22Rv1 (cell line): ENCODE data around the gene ADAMTS2.
"Not testable (repeated sequence)": the region's sequence is repeated elsewhere in the genome, so short reads cannot be mapped to it uniquely, and the experiment has no call there.

Experiments used
- CTCF ChIP-seq: fragments of 450-650 bp; IDR thresholded peaks from 2 replicates; pipeline ENCODE4 v1.5.1; 2017; ENCODE audit warnings: mild to moderate bottlenecking
- ZFX ChIP-seq: fragments of 450-650 bp; IDR thresholded peaks from 2 replicates; pipeline ENCODE4 v1.6.1; 2017; ENCODE audit warnings: antibody characterized with exemption, borderline replicate concordance

- not testable (repeated sequence) for TF ChIP-seq CTCF, ZFX
Observed at GRCh38 chr5:179324316-179324715, 20.9 kb downstream of the ADAMTS2 start.
